ENCODE measurements around the gene APOO. TPM values are rescaled to one million over a fixed set of nuclear protein-coding genes. Genes with fewer than 3 reads are reported as not detected.

APOO gene
- total RNA-seq, 1 experiment from 2014 or later = 34.5 TPM

DNA sequence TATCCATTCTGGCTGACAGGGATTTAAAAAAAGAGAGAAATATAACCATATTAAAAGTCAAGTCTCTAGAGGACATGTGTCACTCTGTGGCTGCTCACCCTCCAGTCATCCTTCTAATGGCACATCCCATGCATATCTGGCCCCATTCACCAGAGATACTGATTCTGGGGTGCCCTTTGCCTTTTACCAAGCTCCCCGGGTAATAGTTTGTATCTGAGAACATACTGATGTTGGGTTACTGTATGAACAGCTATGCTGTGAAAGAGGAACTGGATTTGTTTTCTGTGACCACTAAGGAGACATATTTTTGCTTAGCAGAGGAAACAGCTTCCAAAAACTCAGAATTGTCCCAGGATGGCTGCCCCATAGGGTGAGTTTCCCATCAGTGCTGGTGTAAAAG is 68.8 kb downstream of the APOO start:
- DNase-seq (ENCODE audit: low read depth, low spot score) (no peak), ATAC-seq (no peak)
- H3K9me2 ChIP-seq (ENCODE audit: insufficient read depth) = no peaks in the 10 kb centered on the region
- H3K9me3 ChIP-seq (ENCODE audit: control insufficient read depth in 1 of 2, insufficient read depth in 1 of 2, low read depth in 1 of 2, low read length in 2 of 2) = no peaks in the 10 kb centered on the region
- TF ChIP-seq ZFX (IDR thresholded peaks at IDR 0.05) = no peak
- TF ChIP-seq EZH2phosphoT487 (IDR thresholded peaks at IDR 0.05; ENCODE audit: borderline replicate concordance) = no peak
- no peaks in the 10 kb centered on the region for H4K20me1 ChIP-seq (ENCODE audit: insufficient read depth)
- no peaks in the 10 kb centered on the region for H3K27me3 ChIP-seq (ENCODE audit: insufficient read depth, low read length)
- no TSS peak for BruUV-seq (replicated peaks)
- H3K4me1 ChIP-seq (ENCODE audit: control insufficient read depth in 1 of 2, insufficient read depth in 2 of 2, low read length in 2 of 2) = peaks cover 2 to 5% of the 10 kb centered on the region in 2 experiments; a peak in 2 of 4 replicates
- ChIA-PET RAD21 (ENCODE audit: low non-redundant PET in 1 of 2, low total read pairs in 2 of 2, uncharacterized antibody in 2 of 2, unreplicated experiment in 2 of 2) (no interaction called here), POLR2A (no interaction called here), CTCF (no interaction called here)
- H2AFZ ChIP-seq (ENCODE audit: low read depth, low read length, poor library complexity, severe bottlenecking) = no peak overlapping the region
- no peak overlapping the region for H3K4me2 ChIP-seq (ENCODE audit: low read length)
- no peak overlapping the region for H3K9ac ChIP-seq (ENCODE audit: low read length)
- no peaks in the 10 kb centered on the region for H3K36me3 ChIP-seq (ENCODE audit: control insufficient read depth in 1 of 2, insufficient read depth in 2 of 2, low read length in 2 of 2)
- intact Hi-C loops (cut with micrococcal nuclease) = no loop called here
- no peak overlapping the region for H3K27ac ChIP-seq (ENCODE audit: low read depth, low read length)
- H3K79me2 ChIP-seq (ENCODE audit: insufficient read depth, low read length) = no peaks in the 10 kb centered on the region
- H3K4me3 ChIP-seq (replicated peaks in 1 of 2; ENCODE audit: low read depth in 1 of 2, low read length in 2 of 2) = no peak overlapping the region

DNA sequence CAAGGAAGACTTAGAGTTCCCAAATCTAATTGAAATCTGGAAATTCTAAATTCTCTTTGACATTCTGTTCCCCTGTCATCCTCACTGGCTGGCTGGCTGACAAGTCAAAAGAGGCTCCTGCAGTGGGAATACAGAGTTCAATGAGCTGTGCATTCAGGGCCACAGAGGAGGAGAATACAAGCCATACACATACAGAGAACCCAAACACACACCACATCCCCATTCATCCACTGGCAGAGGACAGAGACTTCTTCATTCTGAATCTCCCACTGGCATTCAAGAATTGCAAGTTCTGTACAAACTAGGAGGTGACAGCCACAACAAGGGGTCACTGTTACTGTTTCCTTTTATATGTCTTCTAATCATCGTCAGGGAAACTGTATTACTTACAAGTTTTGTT is 75.0 kb downstream of the APOO start:
- Histone ChIP-seq H3K4me2 (ENCODE audit: low read length) (no peak overlapping the region), H3K4me1 (ENCODE audit: control insufficient read depth in 1 of 2, insufficient read depth in 2 of 2, low read length in 2 of 2) (peaks cover 14 to 19% of the 10 kb centered on the region in 2 experiments; a peak in 3 of 4 replicates), H3K27ac (ENCODE audit: low read depth, low read length) (no peak overlapping the region), H3K27me3 (ENCODE audit: insufficient read depth, low read length) (no peaks in the 10 kb centered on the region), H3K4me3 (replicated peaks in 1 of 2; ENCODE audit: low read depth in 1 of 2, low read length in 2 of 2) (no peak overlapping the region), H4K20me1 (ENCODE audit: insufficient read depth) (no peaks in the 10 kb centered on the region), H3K36me3 (ENCODE audit: control insufficient read depth in 1 of 2, insufficient read depth in 2 of 2, low read length in 2 of 2) (no peaks in the 10 kb centered on the region), H3K9me3 (ENCODE audit: control insufficient read depth in 1 of 2, insufficient read depth in 1 of 2, low read depth in 1 of 2, low read length in 2 of 2) (no peaks in the 10 kb centered on the region), H2AFZ (ENCODE audit: low read depth, low read length, poor library complexity, severe bottlenecking) (no peak overlapping the region), H3K9me2 (ENCODE audit: insufficient read depth) (no peaks in the 10 kb centered on the region), H3K79me2 (ENCODE audit: insufficient read depth, low read length) (no peaks in the 10 kb centered on the region), H3K9ac (ENCODE audit: low read length) (no peak overlapping the region)
- ATAC-seq (no peak), DNase-seq (ENCODE audit: low read depth, low spot score) (no peak)
- CTCF ChIA-PET = no interaction called here
- RAD21 ChIA-PET (ENCODE audit: low non-redundant PET in 1 of 2, low total read pairs in 2 of 2, uncharacterized antibody in 2 of 2, unreplicated experiment in 2 of 2) = no interaction called here
- no TSS peak for BruUV-seq (replicated peaks)
- intact Hi-C loops (cut with micrococcal nuclease) = no loop called here
- POLR2A ChIA-PET = no interaction called here
- TF ChIP-seq ZFX (IDR thresholded peaks at IDR 0.05) = no peak
- TF ChIP-seq ZNF274 (IDR thresholded peaks at IDR 0.05; ENCODE audit: low read depth, low read length) = no peak
- no peak for TF ChIP-seq CEBPB (IDR thresholded peaks at IDR 0.05; ENCODE audit: low read depth)
- TF ChIP-seq YY1 (IDR thresholded peaks at IDR 0.05; ENCODE audit: extremely low read depth, insufficient replicate concordance, low read depth, low read length) = no peak
- no peak for TF ChIP-seq POLR2A (IDR thresholded peaks at IDR 0.05; ENCODE audit: borderline replicate concordance, extremely low read depth, insufficient read depth, insufficient read length)
- no peak for TF ChIP-seq JUND (IDR thresholded peaks at IDR 0.05)
- no peak for TF ChIP-seq EZH2phosphoT487 (IDR thresholded peaks at IDR 0.05; ENCODE audit: borderline replicate concordance)
- TF ChIP-seq ZBTB33 (IDR thresholded peaks at IDR 0.05; ENCODE audit: extremely low read depth, insufficient replicate concordance, low read length) = no peak
- TF ChIP-seq FOSL1 (IDR thresholded peaks at IDR 0.05; ENCODE audit: low read depth) = no peak
- TF ChIP-seq ATF3 (IDR thresholded peaks at IDR 0.05) = no peak
- no peak for TF ChIP-seq POLR2AphosphoS5 (IDR thresholded peaks at IDR 0.05; ENCODE audit: low read depth, low read length)
- no peak for TF ChIP-seq TCF7L2 (IDR thresholded peaks at IDR 0.05; ENCODE audit: borderline replicate concordance, extremely low read depth, insufficient read depth, insufficient read length)
- TF ChIP-seq CBX3 (IDR thresholded peaks at IDR 0.05; ENCODE audit: low read depth) = no peak
- no peak for TF ChIP-seq ELF1 (IDR thresholded peaks at IDR 0.05; ENCODE audit: borderline replicate concordance, low read depth)
- no peak for TF ChIP-seq EGR1 (IDR thresholded peaks at IDR 0.05; ENCODE audit: low read depth)
- no peak for TF ChIP-seq SP1 (IDR thresholded peaks at IDR 0.05; ENCODE audit: low read depth)
- no peak for TF ChIP-seq EZH2 (IDR thresholded peaks at IDR 0.05)
- TF ChIP-seq, protein P1, sequence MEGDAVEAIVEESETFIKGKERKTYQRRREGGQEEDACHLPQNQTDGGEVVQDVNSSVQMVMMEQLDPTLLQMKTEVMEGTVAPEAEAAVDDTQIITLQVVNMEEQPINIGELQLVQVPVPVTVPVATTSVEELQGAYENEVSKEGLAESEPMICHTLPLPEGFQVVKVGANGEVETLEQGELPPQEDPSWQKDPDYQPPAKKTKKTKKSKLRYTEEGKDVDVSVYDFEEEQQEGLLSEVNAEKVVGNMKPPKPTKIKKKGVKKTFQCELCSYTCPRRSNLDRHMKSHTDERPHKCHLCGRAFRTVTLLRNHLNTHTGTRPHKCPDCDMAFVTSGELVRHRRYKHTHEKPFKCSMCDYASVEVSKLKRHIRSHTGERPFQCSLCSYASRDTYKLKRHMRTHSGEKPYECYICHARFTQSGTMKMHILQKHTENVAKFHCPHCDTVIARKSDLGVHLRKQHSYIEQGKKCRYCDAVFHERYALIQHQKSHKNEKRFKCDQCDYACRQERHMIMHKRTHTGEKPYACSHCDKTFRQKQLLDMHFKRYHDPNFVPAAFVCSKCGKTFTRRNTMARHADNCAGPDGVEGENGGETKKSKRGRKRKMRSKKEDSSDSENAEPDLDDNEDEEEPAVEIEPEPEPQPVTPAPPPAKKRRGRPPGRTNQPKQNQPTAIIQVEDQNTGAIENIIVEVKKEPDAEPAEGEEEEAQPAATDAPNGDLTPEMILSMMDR (IDR thresholded peaks at IDR 0.05 in 2 of 3, conservative IDR thresholded peaks at IDR 0.05 in 1 of 3; ENCODE audit: borderline replicate concordance in 1 of 3, insufficient read depth in 1 of 3, low read depth in 2 of 3, low read length in 2 of 3) = no peak

Data from HCT116 (cell line).